NCI-H146 (cell line): ENCODE results near the gene C11orf16.
A peak's percentile ranks its signal among the peaks of the same experiment; 100 is the strongest.
"Not testable (repeated sequence)": the region's sequence is repeated elsewhere in the genome, so short reads cannot be mapped to it uniquely, and the experiment has no call there.

ENCODE experiments used
- DNase-seq: peaks from one replicate; lab custom pipeline; 2025; lab: John Stamatoyannopoulos, UW

Gene C11orf16

DNA sequence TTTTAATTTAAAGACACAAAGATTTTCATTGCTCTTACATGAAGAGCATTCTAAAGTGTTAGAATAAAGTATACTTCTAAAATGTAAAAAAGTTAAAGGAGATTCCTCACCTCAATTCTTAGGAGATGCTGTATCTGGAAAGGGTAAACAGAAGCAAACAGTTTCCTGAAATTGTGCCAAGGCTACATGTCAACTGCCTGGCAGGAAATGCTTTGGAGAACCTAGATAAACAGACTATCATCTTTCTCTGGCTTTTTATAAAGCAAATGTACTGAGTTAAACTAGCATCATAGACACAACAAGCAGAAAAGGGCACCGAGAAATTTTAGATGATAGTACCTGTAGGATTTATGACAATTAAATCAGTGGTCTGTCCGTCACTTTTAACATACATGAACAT, 46.4 kb downstream of the C11orf16 start:
- DNase-seq = no peak

DNA sequence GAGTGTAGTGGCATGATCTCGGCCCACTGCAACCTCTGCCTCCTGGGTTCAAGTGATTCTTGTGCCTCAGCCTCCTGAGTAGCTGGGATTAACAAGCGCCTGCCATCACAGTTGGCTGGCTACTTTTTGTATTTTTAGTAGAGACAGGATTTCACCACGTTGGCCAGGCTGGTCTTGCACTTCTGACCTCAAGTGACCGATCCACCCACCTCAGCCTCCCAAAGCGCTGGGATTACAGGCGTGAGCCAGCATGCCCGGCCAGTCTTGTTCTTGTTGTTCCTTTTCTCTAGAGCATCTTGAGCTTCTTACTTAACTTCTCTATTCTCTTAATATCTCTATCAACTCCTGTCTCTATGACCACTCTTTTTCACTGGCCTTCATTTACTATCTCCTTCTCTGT, 51.2 kb downstream of the C11orf16 start:
- DNase-seq = not testable (repeated sequence)

DNA sequence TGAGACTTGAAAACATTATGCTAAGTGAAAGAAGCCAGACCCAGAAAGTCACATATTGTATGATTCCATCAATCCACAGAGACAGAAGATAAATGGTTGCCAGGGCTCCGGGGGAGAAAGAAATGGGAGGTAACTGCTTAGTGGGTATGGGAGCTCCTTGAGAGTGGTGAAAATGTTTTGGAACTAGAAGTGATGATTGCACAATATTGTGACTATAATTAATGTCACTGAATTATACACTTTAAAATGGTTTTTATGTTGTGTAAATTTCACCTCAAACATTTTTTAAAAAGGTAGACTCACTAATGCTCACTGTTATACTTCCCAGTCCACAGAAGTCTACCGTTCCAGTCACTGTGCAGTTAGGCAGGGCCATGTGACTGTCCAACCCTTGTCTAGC, 54.0 kb downstream of the C11orf16 start:
- DNase-seq = no peak

DNA sequence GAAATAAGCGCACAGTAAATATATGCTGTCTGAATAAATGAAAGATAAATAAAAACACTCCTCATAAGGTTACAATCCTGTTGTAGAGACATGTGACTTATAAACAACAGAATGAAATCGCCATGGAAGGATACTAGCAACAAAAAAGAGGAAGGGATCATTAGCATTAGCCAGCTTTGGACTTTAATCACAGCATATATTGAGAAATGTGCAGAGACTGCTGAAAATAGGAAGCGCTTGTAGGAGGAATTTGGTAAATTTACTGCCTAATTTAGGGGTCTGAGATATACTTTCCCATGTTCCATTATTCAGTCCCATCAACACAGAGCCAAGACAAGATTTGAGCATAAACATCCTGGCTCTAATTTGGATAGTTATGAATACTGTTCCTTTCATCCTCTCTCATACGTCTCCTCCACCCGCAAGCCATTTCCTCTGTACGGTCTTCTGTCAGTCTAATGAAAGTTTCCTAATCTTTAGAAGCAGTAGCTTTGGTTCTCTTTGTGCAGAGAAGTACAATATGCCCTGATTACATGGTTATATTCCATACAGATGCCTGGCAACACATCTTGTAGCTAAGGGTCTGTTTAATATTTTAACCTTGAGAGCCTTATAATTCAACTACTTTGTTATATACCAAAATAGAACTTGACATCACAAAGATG, 58.9 kb downstream of the C11orf16 start:
- DNase-seq = no peak

DNA sequence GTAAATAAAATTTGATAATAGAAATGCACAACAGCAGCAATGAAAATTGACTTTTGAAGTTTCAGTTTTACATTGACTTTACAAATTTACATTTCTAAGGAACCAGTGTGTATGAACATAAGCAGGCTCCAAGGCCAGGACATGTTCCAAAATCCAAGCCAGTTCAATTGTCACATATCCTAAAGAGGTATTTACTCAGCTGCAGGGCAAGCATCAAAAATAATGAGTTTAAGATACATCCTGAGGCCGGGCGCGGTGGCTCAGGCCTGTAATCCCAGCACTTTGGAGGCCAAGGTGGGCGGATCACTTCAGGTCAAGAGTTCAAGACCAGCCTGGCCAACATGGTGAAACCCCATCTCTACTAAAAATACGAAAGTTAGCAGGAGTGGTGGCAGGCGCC, 60.8 kb downstream of the C11orf16 start:
- no peak for DNase-seq

DNA sequence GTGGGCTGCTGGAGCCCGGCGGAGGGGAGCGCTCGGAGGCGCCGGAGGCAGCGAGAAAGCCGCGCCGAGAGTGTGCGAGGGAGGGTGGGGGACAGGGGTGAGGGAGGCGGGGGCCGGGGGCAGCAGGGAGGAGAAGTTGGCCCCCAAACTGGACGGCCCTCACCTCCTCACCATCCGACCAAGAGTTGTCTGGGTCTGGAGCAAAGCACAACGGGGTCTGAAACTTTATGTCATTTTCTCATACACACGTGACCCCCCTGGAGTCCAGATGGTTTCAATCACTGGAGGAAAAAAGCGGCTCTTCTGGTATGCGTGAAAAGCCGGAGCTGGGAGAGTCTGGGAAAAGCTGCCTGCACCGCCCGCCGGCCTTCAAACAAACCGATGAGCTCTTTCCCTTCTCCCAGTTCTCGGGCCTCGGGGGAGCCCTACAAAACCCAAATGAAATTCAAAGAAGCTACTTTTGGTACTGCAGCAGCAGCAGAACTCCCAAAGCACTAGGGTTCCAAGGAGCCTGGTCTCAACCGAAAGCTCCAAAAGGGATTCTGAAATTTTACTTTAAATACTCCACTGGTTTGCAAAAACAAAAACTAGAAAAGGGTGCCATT, 61.5 kb downstream of the C11orf16 start:
- DNase-seq = peak; percentile 53

DNA sequence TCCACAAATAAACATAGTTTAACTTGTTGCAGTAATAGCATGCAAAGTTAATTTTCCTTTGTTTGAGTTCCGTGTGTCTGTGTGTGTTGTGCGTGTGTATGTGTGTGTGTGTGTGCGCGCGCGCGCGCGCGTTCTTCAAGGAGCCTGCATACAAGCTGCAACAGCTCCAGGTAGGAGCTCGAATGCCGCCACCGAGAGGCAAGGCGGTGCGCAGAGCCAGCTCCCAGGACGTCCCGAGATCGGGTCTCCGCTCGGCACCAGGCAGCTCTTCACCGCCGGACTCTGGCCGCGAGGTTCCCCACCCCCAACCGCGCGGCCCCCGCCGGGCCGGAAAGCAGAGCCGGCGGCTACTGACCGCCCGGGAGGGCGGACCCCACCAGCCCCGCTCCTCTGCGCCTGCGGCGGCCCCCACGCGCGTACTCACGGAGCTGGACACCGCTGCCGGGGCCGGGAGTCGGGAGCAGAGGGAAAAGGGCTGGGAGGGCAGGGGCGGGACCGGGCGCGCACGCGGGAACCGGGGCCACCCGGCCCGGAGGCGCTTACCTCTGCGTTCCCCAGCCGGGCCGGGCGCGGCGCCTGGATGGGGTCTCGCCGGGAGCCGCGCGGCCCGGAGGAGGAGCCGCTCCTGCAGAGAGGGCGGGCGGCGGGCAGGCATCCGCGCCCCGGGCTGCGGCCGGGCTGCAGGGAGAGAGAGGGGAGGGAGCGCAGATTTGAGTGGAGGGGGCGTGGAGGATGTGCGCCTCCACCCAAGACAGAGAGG, 62.2 kb downstream of the C11orf16 start:
- peak; percentile 49 for DNase-seq
